Gastroesophageal sphincter (tissue), 3 donors: ENCODE results near the gene CELSR1.

Source experiments
- EP300 ChIP-seq: sonication (generic); formaldehyde crosslinking; IDR thresholded peaks from one replicate; pipeline ENCODE4 v1.6.1; 2017; ENCODE audit warnings: antibody characterized with exemption, mild to moderate bottlenecking
- POLR2AphosphoS5 ChIP-seq: sonication (generic); formaldehyde crosslinking; IDR thresholded peaks from one replicate; pipeline ENCODE4 v1.6.1; 2017; ENCODE audit warnings: antibody characterized with exemption
- TF ChIP-seq, protein P1 (sequence below), 4 experiments: fragments of 200-600 bp in 2 of 4; fragments of 450-650 bp in 2 of 4; sonication (generic) in 1 of 4; IDR thresholded peaks; one replicate each; pipeline ENCODE4 v1.5.1; 2017 to 2019; ENCODE audit warnings: antibody characterized with exemption in 4 of 4, mild to moderate bottlenecking in 2 of 4, moderate library complexity in 2 of 4

DNA sequence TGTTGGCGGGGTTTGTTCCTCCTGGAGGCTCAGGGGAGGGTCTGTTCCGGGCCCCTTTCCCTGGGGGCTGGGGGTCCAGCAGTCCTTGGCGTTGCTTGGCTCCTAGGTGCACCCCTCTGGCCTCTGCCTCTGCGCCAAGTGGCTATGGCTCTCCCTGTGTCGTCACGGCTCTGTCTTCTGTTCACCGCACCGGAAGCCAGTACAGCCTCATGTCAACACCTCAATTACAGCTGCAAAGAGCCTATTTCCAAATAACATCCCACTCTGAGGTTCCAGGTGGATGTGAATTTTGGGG is 64.8 kb downstream of the CELSR1 start:
- TF ChIP-seq POLR2AphosphoS5 (no peak), EP300 (no peak)
- TF ChIP-seq, protein P1, sequence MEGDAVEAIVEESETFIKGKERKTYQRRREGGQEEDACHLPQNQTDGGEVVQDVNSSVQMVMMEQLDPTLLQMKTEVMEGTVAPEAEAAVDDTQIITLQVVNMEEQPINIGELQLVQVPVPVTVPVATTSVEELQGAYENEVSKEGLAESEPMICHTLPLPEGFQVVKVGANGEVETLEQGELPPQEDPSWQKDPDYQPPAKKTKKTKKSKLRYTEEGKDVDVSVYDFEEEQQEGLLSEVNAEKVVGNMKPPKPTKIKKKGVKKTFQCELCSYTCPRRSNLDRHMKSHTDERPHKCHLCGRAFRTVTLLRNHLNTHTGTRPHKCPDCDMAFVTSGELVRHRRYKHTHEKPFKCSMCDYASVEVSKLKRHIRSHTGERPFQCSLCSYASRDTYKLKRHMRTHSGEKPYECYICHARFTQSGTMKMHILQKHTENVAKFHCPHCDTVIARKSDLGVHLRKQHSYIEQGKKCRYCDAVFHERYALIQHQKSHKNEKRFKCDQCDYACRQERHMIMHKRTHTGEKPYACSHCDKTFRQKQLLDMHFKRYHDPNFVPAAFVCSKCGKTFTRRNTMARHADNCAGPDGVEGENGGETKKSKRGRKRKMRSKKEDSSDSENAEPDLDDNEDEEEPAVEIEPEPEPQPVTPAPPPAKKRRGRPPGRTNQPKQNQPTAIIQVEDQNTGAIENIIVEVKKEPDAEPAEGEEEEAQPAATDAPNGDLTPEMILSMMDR (IDR thresholded peaks at IDR 0.05) = no peak
